Kidney (tissue), 14 donors: ENCODE data around the gene RBM44. TPM values are rescaled to one million over a fixed set of nuclear protein-coding genes. Genes with fewer than 3 reads are reported as not detected.

Experiments used
- DNase-seq, 5 donors: peaks; one replicate each; pipeline ENCODE4 v3.0.0-alpha.2; 2013 to 2020
- FAIRE-seq: peaks from 2 replicates; lab custom pipeline; 2012; peaks lifted over from hg19 to GRCh38; lab: Jason Lieb, UNC
- H3K27ac ChIP-seq, 2 donors: one replicate each; pipeline ENCODE4 v1.7.0; 2013; ENCODE audit warnings: low read depth in 2 of 2, low read length in 2 of 2, inconsistent platforms in 1 of 2
- H3K27me3 ChIP-seq: one replicate; pipeline ENCODE4 v1.7.1; 2013; ENCODE audit warnings: low read length, inconsistent platforms; ENCODE audit not compliant: control insufficient read depth, insufficient read depth
- H3K36me3 ChIP-seq, 3 donors: one replicate each; pipeline versions ENCODE4 v1.7.0 to v1.7.1; 2013; ENCODE audit warnings: low read length in 3 of 3, control low read depth in 1 of 3, inconsistent platforms in 1 of 3; ENCODE audit not compliant: insufficient read depth in 3 of 3, control insufficient read depth in 2 of 3
- H3K4me1 ChIP-seq, 3 donors: one replicate each; pipeline versions ENCODE4 v1.7.0 to v1.7.1; 2013; ENCODE audit warnings: low read length in 3 of 3, inconsistent platforms in 1 of 3, low read depth in 1 of 3; ENCODE audit not compliant: control insufficient read depth in 2 of 3, insufficient read depth in 2 of 3
- H3K4me3 ChIP-seq, 3 donors: one replicate each; pipeline versions ENCODE4 v1.7.0 to v1.8.1; 2013; ENCODE audit warnings: low read length in 3 of 3, control low read depth in 1 of 3, inconsistent platforms in 1 of 3
- H3K9ac ChIP-seq, 3 donors: one replicate each; pipeline versions ENCODE4 v1.7.0 to v1.7.1; 2013; ENCODE audit warnings: low read length in 3 of 3, control low read depth in 1 of 3, inconsistent platforms in 1 of 3
- H3K9me3 ChIP-seq, 3 donors: one replicate each; pipeline versions ENCODE4 v1.7.0 to v1.7.1; 2013; ENCODE audit warnings: low read length in 3 of 3, control low read depth in 1 of 3, inconsistent platforms in 1 of 3; ENCODE audit not compliant: control insufficient read depth in 2 of 3, insufficient read depth in 1 of 3
- intact Hi-C: fragments of 100-400 bp; cut with DNase I; formaldehyde crosslinking; loops from one replicate; pipeline ENCODE4 v1.11.1; 2022
- polyA plus RNA-seq: library from polyadenylated mRNA; stranded (reverse); fragments of 350-450 nt; fragmentation: Illumina TruSeq; extraction: RNeasy Lipid Tissue Mini Kit (QIAGEN cat#74804); gene quantifications from one replicate; pipeline ENCODE4 v1.2.3, GENCODE V29; 2014; ENCODE audit warnings: low read depth, low replicate concordance; ENCODE audit not compliant: insufficient read depth
- total RNA-seq: library from RNA; stranded (reverse); fragmentation: NEBNext Ultra II Directional; extraction: Animal tissue kit (Norgen Biotek cat#: 25700); gene quantifications from one replicate; pipeline ENCODE4 v1.2.1, GENCODE V29; 2021
- TF ChIP-seq, protein P1 (sequence below): IDR thresholded peaks from 3 replicates; pipeline ENCODE4 v1.5.1; 2012; ENCODE audit warnings: mild to moderate bottlenecking, moderate library complexity, borderline replicate concordance; ENCODE audit not compliant: insufficient read depth; ENCODE audit errors: extremely low read depth
- donor health status: control.
- donor health status: control.
- donor health status: control.
- donor health status: control.
- donor health status: control.
- donor health status: DM: yes; HTN: yes; CAD: no.
- donor health status: Normal renal cell carcinoma (clear cell type).

RBM44 gene
- total and polyA plus RNA-seq, 2 donors from 2014 or later: 0.72 TPM; not detected in 1

DNA sequence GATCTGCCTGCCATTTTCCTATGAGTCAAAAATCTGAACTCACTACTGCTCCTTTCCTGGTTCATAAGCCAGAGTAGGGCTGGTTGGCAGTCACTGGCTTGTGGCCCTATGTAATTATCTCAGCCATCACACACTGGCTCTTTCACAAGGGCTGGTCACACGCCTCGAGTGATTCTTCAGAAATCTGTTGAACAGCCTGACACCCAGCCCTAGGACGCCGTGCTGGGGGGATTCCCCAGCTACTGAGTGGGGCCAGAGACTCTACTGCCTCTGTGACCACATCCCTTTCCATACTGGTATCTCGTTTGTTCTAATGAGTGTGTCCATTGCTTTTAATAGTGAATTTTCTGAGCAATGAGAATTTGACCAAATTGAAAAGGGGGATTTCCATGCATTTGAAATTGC is 45.8 kb upstream of the RBM44 start:
- DNase-seq: no peak
- no peaks in the 10 kb centered on the region for H3K4me1 ChIP-seq
- H3K9me3 ChIP-seq: no peaks in the 10 kb centered on the region
- no peak overlapping the region for H3K27ac ChIP-seq
- intact Hi-C loops: no loop called here
- peaks cover 8 to 33% (median 27%) of the 10 kb centered on the region in 3 donors for H3K36me3 ChIP-seq
- no peak for FAIRE-seq
- TF ChIP-seq, protein P1, sequence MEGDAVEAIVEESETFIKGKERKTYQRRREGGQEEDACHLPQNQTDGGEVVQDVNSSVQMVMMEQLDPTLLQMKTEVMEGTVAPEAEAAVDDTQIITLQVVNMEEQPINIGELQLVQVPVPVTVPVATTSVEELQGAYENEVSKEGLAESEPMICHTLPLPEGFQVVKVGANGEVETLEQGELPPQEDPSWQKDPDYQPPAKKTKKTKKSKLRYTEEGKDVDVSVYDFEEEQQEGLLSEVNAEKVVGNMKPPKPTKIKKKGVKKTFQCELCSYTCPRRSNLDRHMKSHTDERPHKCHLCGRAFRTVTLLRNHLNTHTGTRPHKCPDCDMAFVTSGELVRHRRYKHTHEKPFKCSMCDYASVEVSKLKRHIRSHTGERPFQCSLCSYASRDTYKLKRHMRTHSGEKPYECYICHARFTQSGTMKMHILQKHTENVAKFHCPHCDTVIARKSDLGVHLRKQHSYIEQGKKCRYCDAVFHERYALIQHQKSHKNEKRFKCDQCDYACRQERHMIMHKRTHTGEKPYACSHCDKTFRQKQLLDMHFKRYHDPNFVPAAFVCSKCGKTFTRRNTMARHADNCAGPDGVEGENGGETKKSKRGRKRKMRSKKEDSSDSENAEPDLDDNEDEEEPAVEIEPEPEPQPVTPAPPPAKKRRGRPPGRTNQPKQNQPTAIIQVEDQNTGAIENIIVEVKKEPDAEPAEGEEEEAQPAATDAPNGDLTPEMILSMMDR: no peak
- no peaks in the 10 kb centered on the region for H3K27me3 ChIP-seq
- no peak overlapping the region for H3K9ac ChIP-seq
- no peak overlapping the region for H3K4me3 ChIP-seq

DNA sequence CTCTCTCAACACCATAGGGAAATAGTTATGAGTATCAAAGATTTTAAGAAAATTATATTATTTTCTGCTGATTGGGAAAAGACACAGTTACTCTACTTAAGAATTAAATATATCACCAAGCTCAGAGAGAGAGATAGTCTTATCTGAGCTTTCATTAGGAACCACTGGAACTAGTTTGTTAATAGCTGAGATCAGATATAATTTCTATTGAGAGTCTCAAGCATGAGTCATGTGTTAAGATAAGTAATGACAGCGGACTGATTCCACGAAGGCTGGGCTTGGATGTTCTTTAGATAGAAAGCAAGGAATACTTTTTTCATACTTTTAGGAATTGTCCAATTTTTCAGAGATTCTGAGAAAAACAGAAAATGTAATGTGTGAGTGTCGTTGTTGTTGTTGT is 44.4 kb upstream of the RBM44 start:
- intact Hi-C loops: no loop called here
- TF ChIP-seq, protein P1: no peak
- Histone ChIP-seq H3K27ac (no peak overlapping the region), H3K4me3 (no peak overlapping the region), H3K9me3 (no peaks in the 10 kb centered on the region), H3K27me3 (no peaks in the 10 kb centered on the region), H3K36me3 (peaks cover 8 to 38% (median 31%) of the 10 kb centered on the region in 3 donors), H3K9ac (no peak overlapping the region), H3K4me1 (no peaks in the 10 kb centered on the region)
- FAIRE-seq (no peak), DNase-seq (no peak)

DNA sequence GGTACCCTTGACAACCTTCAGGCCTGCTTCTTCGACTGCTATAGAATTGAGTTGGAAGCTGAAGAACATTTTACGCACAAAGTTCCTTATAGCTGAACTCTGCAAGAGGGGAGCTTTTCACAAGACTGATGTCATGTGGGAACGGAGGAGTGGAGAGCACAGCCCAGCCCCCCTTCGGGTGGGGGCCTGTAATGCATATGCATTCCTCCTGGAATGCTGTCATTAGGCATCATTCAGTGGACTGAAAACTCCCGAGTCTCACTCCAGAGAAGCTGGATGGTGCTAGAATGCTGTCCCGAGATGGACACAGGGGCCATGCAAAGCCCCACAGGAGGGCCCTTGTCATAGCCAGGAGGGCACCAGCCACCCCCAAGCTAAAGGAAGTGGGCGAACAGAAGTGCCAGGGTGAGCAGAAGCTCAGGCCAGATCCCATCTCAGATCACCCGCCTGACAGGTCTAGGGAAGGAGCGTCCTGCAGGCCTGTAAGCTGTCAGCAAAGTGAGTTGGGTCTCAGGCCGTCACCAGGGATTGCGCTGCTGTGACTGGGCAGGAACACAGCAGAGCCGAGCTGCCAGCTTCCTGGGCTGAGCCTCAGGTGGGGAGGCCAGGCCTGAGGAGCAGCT is 43.8 kb upstream of the RBM44 start:
- H3K27me3 ChIP-seq: no peaks in the 10 kb centered on the region
- H3K4me1 ChIP-seq: no peaks in the 10 kb centered on the region
- H3K27ac ChIP-seq: no peak overlapping the region
- DNase-seq (no peak), FAIRE-seq (no peak)
- peaks cover 6 to 38% (median 25%) of the 10 kb centered on the region in 3 donors for H3K36me3 ChIP-seq
- H3K4me3 ChIP-seq: no peak overlapping the region
- intact Hi-C loops: no loop called here
- TF ChIP-seq, protein P1: no peak
- no peak overlapping the region for H3K9ac ChIP-seq
- H3K9me3 ChIP-seq: no peaks in the 10 kb centered on the region
